HG03103 (cell line): ENCODE results near the gene RBCK1.
"Not testable (repeated sequence)": the region's sequence is repeated elsewhere in the genome, so short reads cannot be mapped to it uniquely, and the experiment has no call there.

Source experiments
- ATAC-seq: cut with Tn5 transposase; IDR thresholded peaks from one replicate; pipeline ENCODE4 v1.9.1; 2021; ENCODE audit warnings: low read depth; ENCODE audit not compliant: unreplicated experiment

Gene RBCK1

DNA sequence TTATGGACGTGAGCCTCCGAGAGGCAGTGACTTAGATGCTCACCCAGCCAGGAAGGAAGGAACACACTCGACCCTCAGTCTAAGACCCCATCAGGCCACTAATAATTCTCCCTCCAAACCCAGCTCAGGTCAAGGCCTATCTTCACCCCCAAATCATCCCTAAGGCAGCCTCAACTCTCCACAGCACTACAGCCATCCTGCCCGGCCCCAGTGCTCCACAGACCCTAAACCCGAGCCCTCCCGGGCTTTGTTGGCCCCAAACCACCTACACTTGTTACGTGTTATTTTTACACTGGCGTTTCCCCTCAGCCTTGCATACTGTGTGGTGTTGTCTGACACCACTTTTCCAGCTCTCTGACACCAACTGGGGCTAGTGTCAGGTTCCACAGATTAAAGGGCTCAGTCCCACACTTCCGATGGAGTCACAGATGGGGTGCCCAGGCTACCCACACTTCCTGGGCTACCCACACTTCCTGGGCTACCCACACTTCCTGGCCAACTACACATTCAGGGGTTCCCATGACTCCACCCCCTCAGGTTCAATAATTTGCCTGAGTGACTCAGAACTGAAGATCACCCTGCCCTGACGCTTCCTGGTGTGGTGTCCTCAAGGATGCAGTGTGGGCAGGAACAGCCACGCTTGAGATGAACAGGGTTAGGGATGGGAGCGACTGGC, 25.3 kb downstream of the RBCK1 start:
- peak; percentile 73 for ATAC-seq

DNA sequence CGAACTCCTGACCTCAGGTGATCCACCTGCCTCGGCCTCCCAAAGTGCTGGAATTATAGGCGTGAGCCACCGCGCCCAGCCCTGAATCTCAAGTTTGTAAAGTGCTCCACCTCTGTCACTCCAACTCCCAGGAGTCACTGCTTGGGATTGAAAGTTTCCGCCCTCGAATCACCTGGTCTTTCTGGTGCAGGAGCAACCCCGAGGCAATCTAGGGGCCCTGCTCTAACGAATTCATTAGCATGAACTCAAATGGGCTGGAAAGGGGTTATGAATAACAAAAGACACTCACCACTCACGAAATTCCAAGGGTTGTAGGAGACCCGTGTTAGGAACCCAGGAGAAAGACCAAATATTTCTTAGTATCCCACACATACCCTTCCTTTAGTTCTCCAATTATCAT, 26.1 kb downstream of the RBCK1 start:
- no peak for ATAC-seq

DNA sequence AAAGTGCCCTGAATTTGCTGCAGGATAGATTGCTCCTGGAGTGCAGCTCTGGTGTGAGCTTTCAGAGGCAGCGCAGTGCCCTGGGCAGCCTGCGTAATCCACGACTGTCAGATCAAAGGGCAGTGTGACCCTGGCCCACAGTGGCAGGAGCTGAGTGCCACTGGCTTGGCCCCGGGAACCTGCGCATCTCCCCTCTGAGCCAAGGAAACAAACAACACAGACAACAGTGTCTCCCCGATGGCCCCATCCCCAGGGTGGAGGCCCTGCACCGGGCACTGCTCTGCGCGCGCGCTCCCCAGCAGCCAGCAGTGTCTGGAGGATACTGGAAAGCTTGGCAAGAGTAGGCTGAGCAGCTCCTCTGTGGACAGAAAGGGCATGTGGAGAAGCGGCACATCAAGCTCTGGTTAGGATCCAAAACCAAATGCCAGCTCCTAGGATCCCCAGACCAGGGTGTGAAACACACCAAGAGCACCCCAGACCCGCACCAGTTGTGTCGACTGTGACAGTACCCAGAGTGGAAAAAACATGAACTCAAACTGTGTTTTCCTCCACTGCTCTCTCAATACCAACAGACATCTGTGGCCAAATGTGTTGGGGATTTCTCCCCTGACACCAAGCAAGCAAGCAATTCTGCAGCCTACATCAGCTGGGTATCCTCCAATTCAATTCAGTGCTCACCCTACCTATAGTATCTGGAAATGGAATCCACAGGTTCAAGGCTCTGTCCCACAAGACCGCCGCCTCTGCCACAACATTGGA, 26.7 kb downstream of the RBCK1 start:
- ATAC-seq, result no peak

DNA sequence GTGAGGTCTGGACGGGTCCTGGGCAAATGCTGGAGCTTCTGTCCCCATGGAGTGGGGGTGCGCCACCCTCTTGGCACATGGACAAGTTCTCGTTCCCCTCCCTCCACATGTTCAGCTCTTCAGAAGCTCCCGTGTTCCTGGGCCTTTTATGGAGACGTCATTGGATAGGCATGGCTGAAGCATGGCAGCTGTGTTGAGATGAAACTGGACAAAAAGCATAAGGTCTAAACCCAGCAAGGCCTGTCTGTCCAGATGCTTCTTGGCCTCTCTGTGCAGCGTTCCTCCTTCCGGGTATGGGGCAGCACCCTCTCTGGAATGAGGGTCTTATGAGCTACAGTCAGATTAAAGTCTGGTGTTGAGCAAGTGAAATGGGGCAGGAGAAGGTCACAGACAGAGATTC, 27.5 kb downstream of the RBCK1 start:
- no peak for ATAC-seq

DNA sequence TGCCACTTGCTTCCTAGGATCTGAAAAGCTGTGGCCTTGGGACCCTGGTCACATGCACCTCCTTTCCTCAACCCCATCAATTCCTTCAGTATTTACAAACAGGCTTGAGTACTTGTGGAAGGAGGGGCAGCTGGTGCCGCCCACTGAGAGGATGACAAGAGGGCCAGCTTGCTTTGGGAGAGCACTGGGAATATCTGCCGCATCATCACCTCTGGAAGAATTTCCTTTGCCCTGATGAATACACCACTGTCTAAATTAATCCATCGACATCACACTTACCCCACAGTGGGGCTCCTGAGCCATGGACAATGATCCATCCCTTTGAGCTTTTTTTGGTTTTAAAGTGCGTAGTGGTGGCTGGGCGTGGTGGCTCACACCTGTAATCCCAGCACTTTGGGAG, 28.4 kb downstream of the RBCK1 start:
- no peak for ATAC-seq

DNA sequence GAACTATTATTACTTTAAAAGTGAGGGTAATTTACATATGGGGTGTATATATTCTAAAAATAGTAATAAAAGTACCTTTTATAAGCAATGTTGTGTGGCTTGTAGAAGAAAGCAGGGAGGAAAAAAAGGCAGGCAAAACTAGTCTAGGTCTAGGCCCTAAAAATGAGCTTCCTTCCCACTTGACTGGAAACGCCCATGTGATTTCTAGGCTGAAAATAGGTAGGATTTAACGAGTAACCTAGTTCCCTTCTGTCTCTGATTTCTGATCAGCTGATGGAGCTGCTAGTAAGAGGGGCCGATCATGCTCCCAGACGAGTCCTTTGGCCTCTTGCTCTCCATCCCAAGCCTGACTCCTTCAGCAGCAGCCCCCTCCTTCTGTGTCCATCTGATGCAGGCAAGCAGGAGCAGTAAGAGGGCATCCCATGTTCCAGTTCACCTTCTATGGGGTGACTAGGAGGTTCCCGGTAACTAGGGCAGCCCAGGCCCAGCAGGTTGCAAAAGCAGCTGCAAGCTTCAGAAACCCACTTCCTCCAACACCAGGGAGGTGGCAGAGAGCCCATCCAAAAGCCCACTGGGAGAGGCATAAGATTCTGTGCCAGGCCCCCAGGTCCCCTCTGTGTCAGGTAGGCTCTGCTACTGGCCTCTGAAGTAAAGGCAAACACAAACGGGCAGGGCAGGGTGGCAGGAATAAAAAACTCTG, 29.8 kb downstream of the RBCK1 start:
- ATAC-seq, result no peak

DNA sequence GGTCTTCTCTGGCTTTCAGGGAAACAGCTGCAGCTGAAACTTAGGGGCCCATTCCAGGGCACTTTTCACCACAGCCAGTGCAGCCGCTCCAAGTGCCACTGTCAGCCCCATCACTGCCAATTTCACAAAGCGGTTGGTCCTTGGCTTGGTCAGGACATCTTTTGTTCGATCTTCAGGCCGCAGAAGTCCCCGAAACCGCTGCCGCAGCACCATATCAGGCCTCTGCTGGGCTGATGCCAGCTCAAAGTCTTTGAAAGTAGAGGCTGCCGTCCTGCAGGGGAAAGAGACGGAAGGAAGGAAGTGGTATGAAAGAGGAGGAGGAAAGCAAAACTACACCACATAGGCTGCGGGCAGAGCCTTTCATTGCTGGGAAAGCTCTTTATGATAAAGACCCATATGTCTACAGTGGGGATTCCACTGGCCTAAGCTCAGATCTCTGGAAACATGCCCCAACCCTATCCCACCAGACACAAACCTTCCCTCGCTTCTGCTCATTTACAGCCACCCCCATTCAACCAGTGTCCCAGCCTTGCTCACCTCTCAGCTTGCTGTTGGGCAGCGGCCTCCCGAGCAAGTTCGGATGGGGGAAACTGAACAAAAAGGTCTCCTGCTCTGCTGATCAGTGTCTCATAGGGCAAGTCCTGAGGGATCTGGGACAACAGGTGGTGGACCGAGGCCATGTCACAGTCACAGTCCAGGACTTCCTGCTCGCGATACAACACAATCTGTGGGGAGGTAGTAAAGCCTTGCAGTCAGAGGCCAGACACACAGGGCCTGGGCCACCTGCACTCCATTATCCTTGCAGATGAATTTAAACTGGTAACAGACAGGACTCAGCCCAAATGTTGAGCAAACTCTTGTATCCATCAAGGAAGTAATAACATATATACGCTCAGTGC, 30.7 kb downstream of the RBCK1 start:
- ATAC-seq, result no peak

DNA sequence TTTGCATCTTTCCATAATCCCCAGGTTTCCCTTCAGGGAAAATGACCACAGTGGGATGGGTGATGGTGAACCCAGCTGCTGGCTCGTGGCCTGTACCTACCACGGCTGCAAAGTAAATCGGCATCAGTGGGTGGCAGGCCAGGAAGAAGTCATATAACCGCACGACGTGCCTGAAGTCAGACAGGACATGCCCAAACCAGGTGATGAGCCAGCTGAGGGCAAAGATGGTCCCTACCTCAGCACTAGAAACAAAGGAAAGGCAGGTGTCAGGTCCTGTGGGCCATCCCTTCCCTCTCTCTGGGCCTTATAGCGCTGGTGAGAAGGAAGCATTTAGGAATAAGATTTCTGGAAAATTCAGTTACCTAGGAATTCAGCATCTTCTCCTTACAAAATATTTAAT, 32.0 kb downstream of the RBCK1 start:
- no peak for ATAC-seq

DNA sequence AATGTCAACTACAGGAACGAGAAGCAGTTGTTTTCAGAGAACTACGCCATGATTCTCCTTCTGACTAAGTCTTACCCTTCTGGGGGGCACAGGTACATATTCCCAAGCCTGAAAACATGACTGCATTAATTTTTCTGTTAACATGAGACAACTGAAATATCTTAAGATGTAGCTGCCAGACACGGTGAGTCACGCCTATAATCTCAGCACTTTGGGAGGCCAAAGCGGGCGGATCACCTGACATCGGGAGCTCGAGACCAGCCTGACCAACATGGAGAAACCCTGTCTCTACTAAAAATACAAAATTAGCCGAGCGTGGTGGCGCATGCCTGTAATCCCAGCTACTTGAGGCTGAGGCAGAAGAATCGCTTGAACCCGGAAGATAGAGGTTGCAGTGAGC, 32.5 kb downstream of the RBCK1 start:
- ATAC-seq, result no peak

DNA sequence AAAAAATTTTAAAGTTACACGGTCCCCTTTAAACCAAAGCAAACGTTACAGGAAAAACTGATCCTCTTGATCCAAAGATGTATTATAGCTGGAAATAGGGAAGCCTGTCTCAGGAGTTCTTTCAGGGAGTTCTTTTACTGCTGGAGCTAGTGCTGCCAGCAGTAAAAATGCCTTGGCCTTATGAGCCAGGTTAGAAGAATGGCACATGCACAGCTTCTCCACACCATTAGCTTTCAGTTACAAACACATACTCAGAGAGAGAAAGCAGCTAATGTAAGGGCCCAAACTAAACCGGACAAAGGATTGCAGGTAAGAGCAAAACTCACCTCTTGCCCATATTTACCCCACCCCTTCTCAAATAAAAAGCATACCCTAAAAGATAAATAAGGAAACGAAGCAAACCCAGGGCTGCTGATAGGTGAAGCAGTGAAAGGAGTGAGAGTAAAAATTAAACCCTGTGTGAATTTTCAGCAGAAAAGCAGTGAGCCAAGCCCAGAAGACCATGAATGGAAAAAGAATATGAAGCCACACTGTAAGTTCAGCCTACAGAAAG, 35.2 kb downstream of the RBCK1 start:
- ATAC-seq, result no peak

DNA sequence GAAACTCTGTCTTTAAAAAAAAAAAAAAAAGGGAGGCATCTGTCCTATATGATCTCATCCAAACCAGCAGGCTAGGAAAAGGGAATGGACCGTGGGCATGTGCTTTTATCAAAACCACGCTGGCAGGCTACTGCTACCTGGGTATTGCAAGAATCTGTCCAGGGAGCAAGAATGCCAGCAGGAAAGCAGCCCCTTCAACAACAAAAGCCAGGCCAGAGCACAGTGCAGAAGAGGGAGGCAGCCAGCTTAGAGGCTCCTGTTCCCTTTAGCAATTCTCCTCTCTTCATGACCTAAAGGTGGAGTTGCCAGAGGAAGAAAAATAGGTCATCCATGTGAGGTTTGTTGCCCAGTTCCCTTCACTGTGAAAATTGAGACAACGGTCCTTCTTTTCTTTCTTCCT, 36.0 kb downstream of the RBCK1 start:
- no peak for ATAC-seq

DNA sequence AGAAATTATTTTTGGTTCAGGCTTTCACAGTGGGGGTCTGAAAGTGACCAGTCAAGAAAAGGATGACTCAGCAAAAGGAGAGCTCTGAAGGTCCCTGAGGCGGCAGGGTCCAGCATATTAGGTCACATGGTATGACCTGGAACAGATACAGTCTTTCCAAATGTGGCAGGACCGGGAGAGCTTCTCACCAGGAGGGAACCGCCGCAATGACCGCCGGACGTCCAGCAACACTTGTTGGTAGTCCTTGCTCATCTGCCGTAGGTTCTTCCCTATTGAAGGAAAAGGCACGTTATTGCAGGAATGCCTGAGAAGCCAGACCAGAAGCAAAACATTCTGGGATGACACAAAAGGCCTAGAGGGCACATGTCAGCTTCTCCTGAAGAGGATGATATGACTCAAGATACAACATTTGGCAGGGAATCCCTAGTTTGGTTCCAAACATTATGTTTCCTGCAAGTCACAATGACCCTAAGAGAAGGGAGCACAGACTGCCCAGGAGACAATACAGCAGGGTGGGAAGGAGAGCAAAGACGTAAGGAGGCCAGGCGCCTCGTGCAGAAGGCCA, 36.8 kb downstream of the RBCK1 start:
- no peak for ATAC-seq

DNA sequence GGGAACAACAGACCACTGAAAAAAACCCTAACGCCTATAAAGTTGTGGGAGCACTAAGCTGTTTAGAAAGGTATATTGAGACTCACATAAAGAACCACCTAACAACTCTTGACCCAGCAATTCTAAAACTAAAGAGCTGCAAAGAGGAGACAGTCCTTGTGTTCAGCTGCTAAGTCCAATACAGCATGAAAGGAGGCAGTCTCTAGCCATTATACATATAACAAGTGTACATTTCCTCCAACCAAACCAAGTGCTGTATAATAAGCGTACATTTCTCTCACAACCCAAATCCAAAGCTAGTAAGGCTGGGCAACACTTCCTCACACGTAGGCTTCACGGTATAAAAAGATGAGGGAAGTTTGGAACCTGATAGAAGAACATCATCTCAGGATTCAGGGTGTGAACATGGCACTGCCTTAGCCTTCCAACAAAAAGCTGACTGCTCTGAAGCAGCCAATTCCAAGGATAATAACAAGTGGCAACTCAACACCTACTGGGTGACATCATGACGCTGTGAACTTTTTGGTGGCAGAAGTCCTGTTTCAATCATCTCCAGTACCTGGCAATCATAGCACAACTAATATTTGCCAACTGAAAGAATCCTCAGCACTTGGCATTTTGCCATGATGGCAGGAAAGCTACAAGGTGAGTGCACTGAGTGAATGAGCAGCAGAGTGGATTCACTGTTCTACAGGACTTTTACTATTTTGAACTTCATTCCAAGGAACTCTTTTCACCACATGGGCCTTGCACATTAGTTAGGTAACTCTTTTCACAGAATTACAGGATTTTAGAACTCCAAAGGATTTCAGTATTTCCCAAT, 37.6 kb downstream of the RBCK1 start:
- no peak for ATAC-seq

DNA sequence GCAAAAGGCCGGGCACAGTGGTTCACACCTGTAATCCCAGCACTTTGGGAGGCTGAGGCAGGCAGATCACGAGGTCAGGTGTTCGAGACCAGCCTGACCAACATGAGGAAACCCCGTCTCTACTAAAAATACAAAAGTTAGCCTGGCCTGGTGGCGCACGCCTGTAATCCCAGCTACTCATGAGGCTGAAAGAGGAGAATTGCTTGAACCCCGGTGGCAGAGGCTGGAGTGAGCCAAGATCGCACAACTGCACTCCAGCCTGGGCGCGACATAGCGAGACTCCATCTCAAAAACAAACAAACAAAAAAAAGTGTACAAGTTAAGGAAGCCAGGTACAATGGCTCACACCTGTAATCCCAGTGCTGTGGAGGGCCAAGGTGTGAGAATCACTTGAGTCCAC, 43.9 kb downstream of the RBCK1 start:
- not testable (repeated sequence) for ATAC-seq

DNA sequence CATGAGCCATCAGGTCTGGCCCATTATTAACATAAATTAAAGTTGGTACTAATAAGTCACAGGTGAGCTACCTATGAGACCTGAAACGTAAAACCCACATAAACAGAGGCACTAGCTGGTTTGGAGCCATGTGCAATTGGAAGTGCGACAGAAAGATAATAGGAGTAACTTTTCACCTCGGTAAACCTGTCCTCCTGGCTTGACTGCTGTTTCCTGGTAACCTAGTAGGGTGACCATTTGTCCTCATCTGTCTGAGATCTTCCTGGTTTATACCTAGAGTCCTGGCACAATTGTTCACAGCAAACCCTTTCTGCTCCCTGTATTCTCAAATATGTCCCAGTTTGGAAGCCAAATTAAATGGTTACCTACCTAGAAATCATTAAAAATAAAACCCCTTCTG, 46.9 kb downstream of the RBCK1 start:
- no peak for ATAC-seq

DNA sequence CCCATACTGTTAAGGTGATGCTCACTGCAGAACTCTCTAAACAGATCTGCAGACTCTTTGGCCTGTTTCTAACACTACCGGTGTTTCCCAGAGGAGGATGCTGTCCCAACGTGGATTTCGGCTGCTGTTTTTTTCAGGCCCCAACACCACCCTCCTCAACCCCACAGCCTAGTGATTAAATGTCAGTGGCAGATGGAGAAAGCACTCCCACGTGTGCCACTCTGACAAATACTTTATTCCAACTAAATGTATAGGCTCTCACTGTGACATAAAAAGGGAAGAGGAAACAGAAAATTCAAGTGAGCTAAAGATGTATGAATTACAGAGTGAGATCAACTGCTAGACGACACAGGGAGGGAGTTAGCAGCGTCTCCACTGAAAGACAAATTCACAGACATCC, 50.7 kb downstream of the RBCK1 start:
- no peak for ATAC-seq

DNA sequence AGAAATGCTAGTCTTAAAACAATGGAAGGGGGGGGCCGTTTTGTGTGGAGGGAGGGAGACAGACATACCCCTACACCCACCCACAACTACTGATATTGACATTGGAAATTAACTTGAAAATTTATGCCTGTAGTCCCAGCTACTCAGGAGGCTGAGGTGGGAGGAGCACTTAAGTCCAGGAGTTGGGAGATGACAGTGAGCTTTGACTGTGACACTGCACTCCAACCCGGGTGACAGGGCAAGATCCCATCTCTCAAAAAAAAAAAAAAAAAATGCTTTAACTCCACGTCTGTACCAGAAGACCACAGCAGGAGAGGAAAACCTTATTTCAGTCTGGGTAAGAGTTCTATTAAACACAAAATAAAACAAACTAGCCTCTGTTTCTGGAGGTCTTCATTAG, 52.1 kb downstream of the RBCK1 start:
- ATAC-seq, result no peak

DNA sequence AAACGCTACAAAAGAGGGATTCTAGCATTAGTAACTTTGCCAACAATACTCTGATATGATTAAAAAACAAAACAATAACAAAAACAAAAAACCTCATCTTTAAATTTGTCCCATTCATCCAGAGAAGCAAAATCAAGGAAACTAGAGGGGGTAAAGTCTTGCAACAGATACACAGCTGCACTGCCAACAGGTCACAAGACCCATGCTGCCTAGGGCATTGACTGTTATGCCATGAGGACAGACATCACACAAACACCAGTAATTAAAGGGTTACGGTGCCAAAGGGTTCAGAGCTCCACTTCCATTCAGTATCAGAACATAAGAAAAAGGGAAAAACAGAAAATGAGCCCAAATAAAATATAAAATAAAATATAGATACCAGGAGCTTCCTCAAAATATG, 52.6 kb downstream of the RBCK1 start:
- no peak for ATAC-seq
